IPS-18c (cell line): ENCODE results near the gene PLD3.
"Not testable (repeated sequence)": the region's sequence is repeated elsewhere in the genome, so short reads cannot be mapped to it uniquely, and the experiment has no call there.

Source experiments
- H3K4me3 ChIP-seq: 2 replicates; pipeline ENCODE4 v1.7.0; 2013; ENCODE audit warnings: low read depth, mild to moderate bottlenecking, low read length, moderate library complexity; ENCODE audit not compliant: insufficient read depth
- H3K9me3 ChIP-seq: one replicate; pipeline ENCODE4 v1.6.1; 2013; ENCODE audit warnings: mild to moderate bottlenecking, low read length, moderate library complexity; ENCODE audit not compliant: control insufficient read depth, insufficient read depth

PLD3 gene

DNA sequence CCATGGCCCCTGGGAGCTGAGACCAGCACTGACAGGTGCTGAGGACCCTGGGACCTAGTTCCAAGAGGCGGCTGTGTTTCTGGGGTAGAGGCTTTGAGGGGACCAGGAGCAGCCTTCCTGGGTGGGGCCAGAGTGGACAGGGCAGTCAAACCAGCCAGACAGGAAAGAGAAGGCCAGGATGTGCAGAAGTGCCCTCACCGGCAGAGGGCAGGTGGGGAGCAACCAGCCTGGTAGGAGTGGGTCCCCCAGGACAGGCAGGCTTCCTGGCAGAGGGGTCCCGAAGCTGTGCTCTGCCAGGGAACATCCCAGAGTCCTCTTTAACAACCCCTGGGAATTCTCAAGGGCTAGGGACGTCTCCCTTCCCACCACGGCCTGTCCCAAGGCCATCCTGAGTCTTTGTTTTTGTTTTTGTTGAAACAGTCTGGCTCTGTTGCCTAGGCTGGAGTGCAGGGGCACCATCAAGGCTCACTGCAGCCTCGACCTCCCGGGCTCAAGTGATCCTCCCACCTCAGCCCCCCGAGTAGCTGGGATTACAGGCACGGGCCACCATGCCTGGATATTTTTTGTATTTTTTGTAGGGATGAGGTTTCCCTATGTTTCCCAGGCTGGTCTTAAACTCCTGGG is 44.5 kb downstream of the PLD3 start:
- H3K9me3 ChIP-seq: no peaks in the 10 kb centered on the region
- no peak overlapping the region for H3K4me3 ChIP-seq

DNA sequence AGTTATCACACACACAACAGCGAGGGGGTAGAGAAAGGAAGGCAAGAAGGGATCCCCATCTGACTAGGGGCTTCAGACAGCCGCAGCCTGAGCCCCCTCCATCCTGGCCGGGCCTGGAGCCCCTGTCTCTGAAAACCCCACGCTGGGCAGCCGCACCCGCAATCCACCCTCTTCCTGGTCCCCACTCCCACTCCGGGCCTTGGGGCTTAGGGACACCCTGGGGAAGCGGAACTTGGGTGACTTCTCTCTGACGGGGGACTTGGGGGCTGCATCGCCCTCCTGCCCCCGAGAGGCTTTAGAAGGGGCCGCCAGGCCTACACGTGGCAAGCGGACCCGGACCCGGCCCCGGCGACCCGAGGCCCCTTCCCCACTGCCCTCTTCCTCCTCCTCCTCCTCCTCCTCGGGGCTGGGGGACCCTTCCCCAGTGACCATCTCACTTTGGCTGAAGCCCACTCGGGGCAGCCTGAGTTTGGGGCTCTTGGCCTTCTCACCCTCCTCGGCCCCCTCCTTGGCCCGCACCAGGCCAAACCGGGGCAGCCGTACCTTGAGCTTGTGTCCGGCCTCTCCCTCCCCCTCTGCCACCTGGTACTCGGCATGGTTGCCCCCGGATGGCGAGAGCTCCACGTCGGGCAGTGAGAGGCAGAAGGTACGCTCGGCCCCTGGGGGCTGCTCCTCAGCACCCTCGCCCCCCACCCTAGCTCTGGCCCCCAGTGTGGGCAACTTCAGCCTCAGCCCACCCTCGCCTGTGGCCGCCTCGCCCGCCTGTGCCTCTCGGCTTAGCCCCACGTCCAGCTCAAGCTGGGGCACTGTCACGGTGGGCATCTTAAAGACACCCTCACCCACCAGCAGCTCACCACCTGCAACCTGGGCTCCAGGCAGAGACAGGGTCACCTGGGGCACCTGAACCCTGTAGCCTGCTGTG is 45.7 kb downstream of the PLD3 start:
- H3K9me3 ChIP-seq: no peaks in the 10 kb centered on the region
- no peak overlapping the region for H3K4me3 ChIP-seq

DNA sequence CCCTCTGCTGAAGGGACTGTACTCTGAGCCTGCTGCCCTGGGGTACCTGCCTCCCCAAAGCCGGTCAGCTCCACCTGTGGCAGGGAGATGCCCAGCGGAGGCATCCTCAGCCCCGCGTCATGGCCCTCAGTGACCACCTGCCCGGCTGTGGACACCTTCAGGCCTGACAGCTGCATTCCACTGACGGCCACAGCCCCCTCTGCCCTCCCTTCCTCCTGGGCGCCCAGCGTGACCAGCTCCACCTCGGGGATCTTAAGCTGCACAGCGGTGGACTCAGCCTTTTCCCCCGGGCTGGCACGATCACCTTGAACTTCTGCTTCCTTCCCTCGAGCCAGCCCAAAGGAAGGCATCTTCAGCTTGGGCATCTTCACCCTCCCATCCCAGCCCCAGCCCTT is 46.3 kb downstream of the PLD3 start:
- no peak overlapping the region for H3K4me3 ChIP-seq

DNA sequence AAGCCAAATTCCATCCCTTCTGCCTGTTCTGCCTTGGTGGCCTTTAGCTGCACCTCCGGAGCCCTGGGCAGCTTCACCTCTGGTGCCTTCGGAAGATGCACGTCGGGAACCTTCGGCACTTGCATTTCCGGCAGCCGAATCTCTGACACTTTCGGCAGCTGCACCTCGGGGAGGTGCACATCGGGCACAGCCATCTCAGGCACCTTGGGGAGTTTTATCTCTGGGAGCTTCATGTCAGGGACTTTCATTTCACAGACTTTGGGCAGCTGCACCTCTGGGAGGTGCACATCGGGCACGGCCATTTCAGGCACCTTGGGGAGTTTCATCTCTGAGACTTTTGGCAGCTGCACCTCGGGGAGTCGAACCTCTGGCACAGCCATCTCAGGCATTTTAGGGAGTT is 47.5 kb downstream of the PLD3 start:
- Histone ChIP-seq H3K4me3 (no peak overlapping the region), H3K9me3 (no peaks in the 10 kb centered on the region)

More for the DNA sequence above, 46.3 kb downstream of the PLD3 start:
- no peaks in the 10 kb centered on the region for H3K9me3 ChIP-seq

GRCh38 chr19:40396886-40397567 is 48.5 kb downstream of the PLD3 start:
- no peak overlapping the region for H3K4me3 ChIP-seq
- H3K9me3 ChIP-seq: no peaks in the 10 kb centered on the region

DNA sequence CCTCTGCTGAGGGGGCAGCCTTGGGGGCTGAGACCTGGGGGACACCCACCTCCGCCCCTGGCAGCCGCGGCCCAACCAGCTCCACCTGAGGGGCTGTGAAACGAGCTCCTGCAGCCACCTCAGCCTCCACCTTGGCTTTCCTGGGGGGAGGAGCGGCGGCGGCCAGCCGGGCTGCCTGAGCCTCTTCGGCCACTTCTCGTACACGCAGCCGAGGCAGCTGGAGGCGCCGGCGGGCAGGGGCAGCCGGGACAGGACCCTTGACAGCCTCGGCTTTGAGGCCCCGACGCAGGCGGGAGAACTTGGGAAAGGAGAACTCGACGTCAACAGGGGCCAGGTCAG is 49.0 kb downstream of the PLD3 start:
- H3K4me3 ChIP-seq: no peak overlapping the region
- no peaks in the 10 kb centered on the region for H3K9me3 ChIP-seq

DNA sequence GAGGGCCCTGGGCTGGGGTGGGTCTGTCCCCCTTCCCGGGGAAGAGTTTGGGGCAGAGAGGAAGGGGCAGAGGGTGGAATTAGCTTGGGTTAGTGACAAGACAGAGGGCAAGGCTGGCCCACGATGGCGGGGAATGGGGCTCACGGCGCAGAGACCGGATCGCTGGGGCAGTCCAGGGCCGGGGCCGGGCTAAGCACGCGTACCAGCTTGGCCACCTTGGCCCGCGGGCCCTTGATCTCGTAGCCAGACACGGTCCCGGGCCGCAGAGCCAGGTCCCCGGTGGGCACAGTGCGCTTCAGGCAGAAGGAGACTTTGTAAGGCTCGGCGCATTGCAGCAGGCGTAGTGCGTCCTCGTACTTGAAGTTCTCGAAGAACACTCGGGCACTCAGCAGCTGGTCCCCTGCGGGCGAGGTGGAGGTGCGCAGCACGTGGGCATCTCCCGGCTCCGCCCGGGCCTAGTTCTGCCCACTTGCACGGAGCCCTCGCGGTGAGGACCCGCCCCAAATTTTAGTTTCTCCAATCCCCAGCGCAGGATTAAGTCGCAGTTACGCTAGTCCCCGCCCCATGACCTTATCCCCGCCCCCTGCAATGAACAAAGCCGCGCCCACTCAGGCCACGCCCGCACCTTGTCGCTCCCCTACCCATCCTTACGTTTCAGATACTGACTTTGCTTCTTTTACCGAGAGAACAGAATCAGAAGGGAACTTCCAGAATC is 50.1 kb downstream of the PLD3 start:
- Histone ChIP-seq H3K4me3 (no peak overlapping the region), H3K9me3 (no peaks in the 10 kb centered on the region)

DNA sequence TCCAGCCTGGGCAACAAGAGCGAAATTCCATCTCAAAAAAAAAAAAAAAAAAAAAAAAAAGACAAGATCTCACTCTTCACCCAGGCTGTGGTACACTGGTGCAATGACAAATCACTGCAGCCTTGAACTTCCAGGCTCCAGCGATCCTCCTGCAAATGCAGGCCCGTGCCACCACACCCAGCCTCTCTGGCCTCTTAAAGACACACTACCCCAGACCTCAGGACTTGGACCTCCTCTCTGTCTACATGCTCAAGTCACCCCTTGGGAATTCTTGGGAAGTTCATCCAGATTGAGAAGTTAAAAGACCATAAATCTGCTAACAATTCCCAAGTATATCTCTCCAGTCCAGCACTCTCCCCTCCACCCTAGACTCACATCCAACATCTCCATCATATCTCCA is 52.1 kb downstream of the PLD3 start:
- Histone ChIP-seq H3K4me3 (no peak overlapping the region), H3K9me3 (no peaks in the 10 kb centered on the region)

- no peaks in the 10 kb centered on the region for H3K9me3 ChIP-seq
- H3K4me3 ChIP-seq: peak overlapping the region; percentile 75
These were observed 54.9 kb downstream of the PLD3 start for GRCh38 chr19:40403262-40403984.

DNA sequence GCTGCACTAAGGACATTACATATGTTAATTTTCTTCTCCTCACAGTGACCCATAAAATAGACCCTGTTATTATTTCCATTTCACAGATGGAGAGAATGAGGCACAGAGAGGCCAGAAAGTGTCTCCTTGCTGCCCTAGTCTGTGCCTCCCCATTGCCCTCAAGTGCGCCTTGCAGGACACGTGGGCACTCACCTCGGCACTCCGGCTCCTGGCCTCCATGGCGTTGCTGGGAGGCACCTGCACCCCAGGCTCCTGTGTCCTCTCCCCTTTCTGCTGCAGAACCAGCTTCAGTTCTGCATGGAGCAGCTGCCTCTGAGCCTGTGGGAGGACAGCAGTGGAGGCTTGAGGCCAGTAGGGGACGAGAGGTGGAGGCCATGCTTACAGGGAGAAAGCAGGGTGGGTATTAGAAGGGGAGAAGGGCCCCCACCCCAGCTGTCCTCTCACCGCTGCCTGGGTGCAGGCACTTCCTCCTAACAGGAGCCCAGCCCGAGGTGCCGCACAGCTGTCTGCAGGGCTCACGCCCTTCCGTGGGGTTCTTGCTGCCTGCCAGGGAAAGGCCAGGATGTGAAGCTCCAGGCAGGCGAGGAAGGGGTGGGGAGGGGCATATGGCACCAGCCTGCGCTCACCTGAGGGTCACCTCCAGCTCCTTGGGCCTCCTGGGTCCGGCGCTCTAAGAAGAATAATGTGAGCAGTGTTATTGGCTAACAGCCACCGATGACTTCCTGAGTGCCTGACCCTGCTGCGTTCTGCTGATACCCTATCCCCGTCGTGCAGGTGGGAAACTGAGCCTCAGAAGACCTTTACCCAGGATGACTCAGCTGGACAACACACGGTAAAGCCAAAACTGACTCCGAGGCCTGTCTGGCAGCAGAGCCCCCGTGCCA is 59.5 kb downstream of the PLD3 start:
- H3K4me3 ChIP-seq: no peak overlapping the region
- H3K9me3 ChIP-seq: no peaks in the 10 kb centered on the region

DNA sequence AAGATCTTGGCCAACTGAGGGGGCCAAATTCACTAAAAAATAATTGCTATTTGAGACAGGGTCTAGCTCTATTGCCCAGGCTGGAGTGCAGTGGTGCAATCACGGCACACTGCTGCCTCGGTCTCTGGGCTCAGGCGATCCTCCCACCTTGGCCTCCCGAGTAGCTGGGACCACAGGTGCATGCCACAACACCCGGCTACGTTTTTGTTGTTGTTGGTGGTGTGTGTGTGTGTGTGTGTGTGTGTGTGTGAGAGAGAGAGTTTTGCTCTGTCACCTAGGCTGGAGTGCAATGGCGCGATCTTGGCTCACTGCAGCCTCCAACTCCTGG is 60.1 kb downstream of the PLD3 start:
- H3K4me3 ChIP-seq, H3K9me3 ChIP-seq: not testable (repeated sequence)

DNA sequence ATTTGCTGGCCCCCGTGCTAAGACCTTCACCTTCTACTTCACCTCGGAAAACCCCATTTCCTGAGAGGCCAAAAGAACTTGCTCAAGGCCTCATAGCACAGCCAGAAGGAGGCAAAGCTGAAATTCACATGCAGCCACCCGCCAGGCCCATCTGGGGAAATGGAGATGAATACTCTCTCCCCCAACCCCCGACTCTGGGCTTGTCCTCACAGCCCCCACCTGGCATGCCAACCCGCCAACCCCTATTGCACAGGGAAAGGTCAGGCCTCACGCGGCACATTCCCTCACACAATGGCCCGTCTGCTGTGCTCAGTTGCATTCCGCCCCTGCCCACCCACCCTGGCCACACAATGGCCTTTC is 61.5 kb downstream of the PLD3 start:
- H3K4me3 ChIP-seq: no peak overlapping the region

GRCh38 chr19:40411125-40411842 is 62.8 kb downstream of the PLD3 start:
- no peak overlapping the region for H3K4me3 ChIP-seq

More for the DNA sequence above, 61.5 kb downstream of the PLD3 start:
- no peaks in the 10 kb centered on the region for H3K9me3 ChIP-seq

DNA sequence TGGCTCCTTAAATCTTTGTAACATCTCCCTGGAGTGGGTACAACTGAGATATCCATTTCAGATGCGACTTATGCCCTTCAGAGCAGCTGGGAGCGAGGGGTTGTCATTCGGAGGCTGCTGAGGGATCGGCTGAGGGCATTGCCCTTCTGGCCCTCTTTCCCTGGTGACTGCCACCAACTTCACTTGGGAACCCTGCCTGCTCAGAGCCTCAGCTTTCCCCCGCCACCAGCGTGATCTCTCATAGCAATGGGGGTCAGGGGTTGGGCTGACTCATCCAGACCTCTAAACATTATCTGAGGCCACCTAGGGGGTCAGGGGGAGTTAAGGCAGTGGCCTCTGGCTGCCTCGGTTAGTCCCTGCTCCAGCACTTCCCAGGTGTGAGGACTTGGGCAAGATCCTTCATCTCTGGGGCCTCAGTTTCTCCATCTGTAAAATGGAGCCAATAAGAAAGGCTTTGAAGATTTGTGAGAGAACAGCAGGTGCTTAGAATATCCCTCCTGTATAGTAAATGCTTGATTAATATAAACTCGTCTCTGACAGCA is 63.5 kb downstream of the PLD3 start:
- H3K4me3 ChIP-seq: no peak overlapping the region

More at GRCh38 chr19:40411125-40411842, 62.8 kb downstream of the PLD3 start:
- H3K9me3 ChIP-seq: no peaks in the 10 kb centered on the region

GRCh38 chr19:40412866-40413265 is 64.4 kb downstream of the PLD3 start:
- Histone ChIP-seq H3K4me3 (no peak overlapping the region; the same call in 1 of the 2 replicates), H3K9me3 (no peaks in the 10 kb centered on the region)

More for the DNA sequence above, 63.5 kb downstream of the PLD3 start:
- H3K9me3 ChIP-seq: no peaks in the 10 kb centered on the region
